ENCODE measurements around the gene ZMYM3.

GRCh38 chrX:71254092-71254963, at the start of gene ZMYM3:
- TF ChIP-seq CTCF (IDR thresholded peaks at IDR 0.05) (no peak), POLR2A (IDR thresholded peaks at IDR 0.05) (no peak), EP300 (IDR thresholded peaks at IDR 0.05) (no peak)

All from ovary (tissue), 3 donors.